Colon (tissue), 2 donors: ENCODE data around the gene DCPS.
"Not testable (repeated sequence)": the region's sequence is repeated elsewhere in the genome, so short reads cannot be mapped to it uniquely, and the experiment has no call there.

Experiments used
- FAIRE-seq: peaks from 2 replicates; lab custom pipeline; 2012; peaks lifted over from hg19 to GRCh38; lab: Jason Lieb, UNC
- donor health status: control.
- donor health status: control.

The DCPS gene

GRCh38 chr11:126288237-126288636 lies 15.6 kb upstream of the DCPS start:
- FAIRE-seq, result no peak

- no peak for FAIRE-seq
These were observed 13.0 kb upstream of the DCPS start for GRCh38 chr11:126290887-126291286.

DNA sequence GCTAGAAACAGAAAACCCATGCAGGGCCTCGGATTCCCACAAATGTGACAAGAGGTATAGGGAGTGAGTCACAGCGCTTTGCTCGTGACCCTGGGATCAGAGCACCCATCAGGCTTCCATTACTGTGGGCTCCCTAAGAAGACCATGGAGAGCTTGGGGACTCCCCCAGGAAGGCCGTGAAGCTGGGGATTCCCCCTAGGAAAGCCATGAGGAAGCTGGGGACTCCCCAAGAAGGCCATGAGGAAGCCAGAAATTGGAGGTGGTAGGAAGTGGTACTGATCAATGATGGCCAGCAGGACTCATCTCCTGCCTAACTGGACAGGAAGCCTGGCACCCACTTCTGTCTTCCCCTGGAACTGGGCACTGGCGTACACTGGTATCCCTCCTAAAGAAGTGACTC lies 10.1 kb upstream of the DCPS start:
- no peak for FAIRE-seq

- FAIRE-seq, result no peak
These were observed 6.9 kb upstream of the DCPS start for GRCh38 chr11:126297004-126297403.

- FAIRE-seq, result no peak
These were observed 706 bp downstream of the DCPS start for GRCh38 chr11:126304457-126305075.

GRCh38 chr11:126305699-126306098 lies 1.8 kb downstream of the DCPS start:
- FAIRE-seq, result no peak

- no peak for FAIRE-seq
These were observed 3.8 kb downstream of the DCPS start for GRCh38 chr11:126307706-126308105.

- FAIRE-seq, result no peak
These were observed 4.4 kb downstream of the DCPS start for GRCh38 chr11:126308271-126308671.

- FAIRE-seq, result not testable (repeated sequence)
These were observed 4.9 kb downstream of the DCPS start for GRCh38 chr11:126308771-126309170.

DNA sequence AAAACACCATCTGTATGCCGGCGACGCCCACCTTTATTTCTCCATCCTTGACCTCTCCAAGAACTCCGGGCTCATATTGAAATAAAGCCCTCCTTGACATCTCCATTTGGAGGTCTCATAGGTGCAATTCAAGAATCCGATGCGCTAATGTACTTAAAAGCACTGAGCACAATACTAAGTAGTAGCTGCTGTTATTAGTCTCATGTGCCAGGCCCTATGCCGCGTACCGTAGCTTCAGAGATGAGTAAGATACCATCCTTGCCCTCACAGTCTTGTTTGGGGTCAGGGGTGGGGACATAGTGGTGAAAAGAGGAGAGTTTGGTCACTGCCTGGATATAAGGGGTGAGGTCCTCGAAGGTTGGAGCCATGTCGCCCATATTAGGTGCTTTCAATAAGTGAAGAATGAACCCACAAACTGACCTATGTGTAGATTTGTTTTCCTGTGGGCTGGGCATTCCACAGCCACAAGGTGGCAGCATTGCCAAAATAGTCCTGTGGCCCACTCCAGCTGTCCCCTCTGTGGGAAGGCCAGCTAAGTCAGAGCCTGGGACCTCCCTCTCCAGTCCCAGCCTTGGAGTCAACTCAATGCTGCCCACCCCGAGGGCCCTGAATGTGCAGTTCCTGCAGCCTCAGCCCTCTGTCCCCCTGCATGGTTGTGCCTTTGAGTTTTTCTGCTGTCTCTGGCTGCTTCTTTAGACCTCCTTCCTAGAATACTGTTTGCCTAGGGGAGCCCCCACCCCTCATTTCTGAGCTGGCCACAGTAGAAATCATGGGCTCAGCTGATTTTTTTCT lies 6.5 kb downstream of the DCPS start:
- FAIRE-seq, result no peak

GRCh38 chr11:126310992-126311310 lies 7.1 kb downstream of the DCPS start:
- FAIRE-seq, result no peak

GRCh38 chr11:126311401-126312291 lies 7.8 kb downstream of the DCPS start:
- no peak for FAIRE-seq

DNA sequence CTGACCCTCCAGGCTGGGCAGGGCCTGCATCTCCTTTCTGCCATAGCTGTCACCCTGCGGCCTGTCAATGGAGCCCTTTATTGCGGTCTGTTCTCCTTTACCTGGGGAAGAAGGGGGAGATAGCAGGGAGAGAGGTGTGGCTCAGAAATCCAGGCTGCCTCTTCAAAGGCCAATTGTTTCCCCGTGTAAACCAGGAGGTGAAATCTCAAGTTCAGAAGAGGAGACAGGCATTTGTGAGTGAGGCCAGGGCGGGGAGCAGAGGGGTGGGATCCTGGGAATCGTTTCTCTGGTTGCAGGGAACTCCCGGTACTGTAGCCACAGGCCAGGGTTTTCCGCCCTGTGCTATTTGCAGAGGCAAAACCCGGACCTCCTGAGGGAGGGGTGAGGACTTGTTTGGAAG lies 9.1 kb downstream of the DCPS start:
- FAIRE-seq, result no peak

DNA sequence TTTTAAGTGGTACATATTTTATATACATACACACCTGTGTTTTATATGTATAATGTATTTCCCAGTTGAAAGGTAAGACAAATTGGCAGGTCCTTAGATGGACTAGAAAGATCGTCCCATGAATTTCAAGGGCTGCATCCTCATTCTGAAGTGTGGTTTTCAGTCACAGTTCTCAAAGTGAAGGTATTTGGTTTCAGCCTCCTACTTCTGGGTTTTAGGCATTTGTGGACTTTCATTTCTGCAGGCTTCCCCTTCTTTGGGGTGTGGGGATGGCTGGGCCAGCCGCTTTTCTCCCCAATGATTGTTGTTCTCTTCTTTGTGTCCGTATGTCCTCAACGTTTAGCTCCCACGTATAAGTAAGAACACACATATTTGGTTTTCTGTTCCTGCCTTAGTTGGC lies 10.0 kb downstream of the DCPS start:
- no peak for FAIRE-seq

DNA sequence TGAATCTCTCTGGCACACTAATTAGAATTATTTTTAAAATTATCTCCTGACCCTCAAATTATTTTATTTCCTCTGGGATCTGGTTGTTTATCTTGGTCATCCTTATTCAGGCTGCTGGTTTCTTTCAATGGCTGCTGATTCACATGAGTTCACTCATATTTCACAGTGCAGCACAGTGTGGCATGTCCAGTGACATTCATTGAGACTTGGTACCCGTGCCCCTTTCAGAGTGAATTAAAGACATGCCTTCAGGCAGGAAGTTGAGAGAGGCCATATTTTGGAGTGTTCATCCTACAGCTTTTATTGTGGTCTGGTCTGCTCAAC lies 13.5 kb downstream of the DCPS start:
- no peak for FAIRE-seq

- FAIRE-seq, result no peak
These were observed 14.1 kb downstream of the DCPS start for GRCh38 chr11:126317756-126318573.

DNA sequence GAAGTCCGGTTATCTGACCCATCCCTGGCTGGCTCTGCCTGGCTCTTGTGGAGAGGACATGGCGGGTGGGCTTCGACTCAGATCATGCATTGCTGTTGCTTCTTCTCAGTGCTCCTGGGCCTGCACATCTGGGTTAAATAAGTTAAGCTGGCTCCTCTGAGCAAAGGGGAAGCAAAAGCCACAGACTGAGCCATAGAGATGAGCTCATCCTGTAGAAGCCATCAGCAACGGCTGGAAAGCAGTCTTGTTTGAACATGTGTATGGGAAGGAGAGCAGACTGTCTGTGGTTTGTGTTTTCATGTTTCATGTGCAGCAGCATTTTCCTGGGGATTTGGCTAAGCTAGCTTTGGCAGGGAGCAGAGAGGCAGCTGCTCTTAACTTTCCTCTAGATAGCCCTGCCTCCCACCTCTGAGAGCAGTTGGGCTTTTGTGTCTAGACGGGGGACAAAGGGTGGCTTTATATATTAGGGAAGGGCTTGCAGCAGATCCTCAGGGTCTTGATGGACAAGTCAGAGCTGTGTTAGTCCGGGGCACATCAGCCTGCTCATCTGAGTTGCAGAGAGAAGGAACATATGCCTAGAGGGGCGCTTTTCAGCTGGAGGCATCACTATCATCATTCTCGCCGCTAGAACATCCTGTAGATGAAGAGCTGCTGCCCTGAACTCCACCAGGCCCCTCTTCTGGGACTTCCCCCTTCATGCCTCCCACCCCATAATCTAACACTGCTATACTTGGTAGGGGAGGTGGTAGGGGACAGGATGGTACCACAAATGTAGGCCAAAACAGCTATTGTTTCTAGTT lies 14.9 kb downstream of the DCPS start:
- no peak for FAIRE-seq

DNA sequence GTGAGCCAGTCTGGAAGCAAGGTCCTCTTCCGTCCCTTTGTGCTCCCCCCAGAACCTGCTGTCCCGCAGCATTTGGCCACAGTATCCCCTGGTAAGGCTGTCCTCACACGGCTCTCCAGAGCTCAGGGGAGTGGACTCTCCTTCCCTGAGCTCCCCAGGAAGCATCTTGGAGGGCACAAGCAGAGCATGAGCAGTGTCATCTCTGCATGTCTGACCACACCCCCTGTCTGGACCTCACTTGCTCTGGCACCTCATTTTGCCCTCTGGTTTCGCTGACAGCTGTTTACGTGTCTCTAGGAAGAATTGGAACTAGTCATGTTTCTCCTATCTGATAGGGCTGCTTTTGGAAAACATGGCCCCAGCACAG lies 15.5 kb downstream of the DCPS start:
- no peak for FAIRE-seq

GRCh38 chr11:126322996-126323395 lies 19.1 kb downstream of the DCPS start:
- no peak for FAIRE-seq

DNA sequence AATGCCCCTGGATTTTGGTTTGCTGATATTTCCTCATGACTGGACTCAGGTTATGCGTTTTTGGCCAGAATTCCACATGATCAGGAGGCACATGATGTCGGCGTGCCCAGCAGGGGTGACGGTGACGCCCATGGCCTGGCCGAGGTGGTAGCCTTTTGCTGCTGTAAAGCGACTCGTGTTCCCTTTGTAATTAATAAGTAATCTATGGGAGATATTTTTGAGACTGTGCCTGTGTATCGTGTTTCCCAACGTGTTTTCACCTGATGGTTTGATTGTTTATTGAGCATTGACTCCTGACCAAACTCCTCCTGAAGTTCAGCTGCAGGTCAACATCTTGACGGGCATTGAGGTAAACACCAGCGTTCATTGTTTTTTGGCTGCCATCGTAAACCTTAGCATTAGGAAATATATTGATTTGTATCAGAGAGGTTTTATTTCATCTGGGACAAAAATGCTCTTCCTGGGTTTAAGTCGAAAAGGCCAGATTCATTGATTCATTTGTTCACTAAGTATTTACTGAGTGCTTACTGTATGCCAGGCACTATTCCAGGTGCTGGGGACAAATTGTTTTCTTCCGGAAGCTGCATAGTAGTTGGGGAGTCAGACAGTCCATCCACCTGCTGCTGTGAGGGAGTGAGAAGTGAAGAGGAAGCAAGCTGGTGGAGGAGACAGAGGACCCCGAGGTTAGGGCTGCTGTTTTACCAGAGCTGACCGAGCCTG lies 23.6 kb downstream of the DCPS start:
- FAIRE-seq, result no peak

DNA sequence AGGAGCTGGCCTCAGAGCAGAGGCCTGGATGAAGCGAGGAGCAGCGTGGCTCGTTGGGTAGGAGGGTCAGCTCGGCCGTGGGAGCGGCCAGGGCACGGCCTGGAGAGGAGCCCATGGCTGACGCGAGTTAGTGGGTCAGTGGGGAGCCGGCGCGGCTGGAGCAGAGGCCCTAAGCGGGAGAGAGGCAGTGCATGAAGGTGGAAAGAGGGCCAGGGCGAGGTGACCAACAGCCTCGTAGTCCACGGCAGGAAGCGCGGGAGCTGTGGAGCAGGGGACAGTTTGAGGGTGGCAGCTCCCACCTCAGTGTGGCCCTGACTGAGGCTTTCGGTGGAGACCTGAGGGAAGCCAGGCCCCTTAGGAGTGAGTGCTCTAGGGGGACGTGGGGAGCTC lies 24.1 kb downstream of the DCPS start:
- no peak for FAIRE-seq
